Progenitor cell of endocrine pancreas (in vitro differentiated cells): Measurements from ENCODE around the gene NRG2. TPM values are rescaled to one million over a fixed set of nuclear protein-coding genes. Genes with fewer than 3 reads are reported as not detected.

ENCODE experiments used
- DNase-seq: peaks from one replicate; pipeline ENCODE4 v3.0.0; 2021; ENCODE audit warnings: low spot score; ENCODE audit not compliant: unreplicated experiment
- H3K27ac Mint-ChIP-seq: 2 replicates; pipeline ENCODE4 v1.8.0; 2021; ENCODE audit warnings: mild to moderate bottlenecking, moderate library complexity, mixed read lengths
- H3K27me3 Mint-ChIP-seq: 2 replicates; pipeline ENCODE4 v1.8.0; 2021; ENCODE audit warnings: mixed read lengths
- H3K36me3 Mint-ChIP-seq: 2 replicates; pipeline ENCODE4 v1.8.0; 2022; ENCODE audit warnings: mixed read lengths; ENCODE audit not compliant: insufficient read depth
- H3K4me1 Mint-ChIP-seq: 2 replicates; pipeline ENCODE4 v1.8.0; 2021; ENCODE audit warnings: low read depth, mixed read lengths
- H3K4me3 Mint-ChIP-seq: 2 replicates; pipeline ENCODE4 v1.8.0; 2021; ENCODE audit warnings: low read depth, mild to moderate bottlenecking, moderate library complexity, mixed read lengths
- H3K9me3 Mint-ChIP-seq: 2 replicates; pipeline ENCODE4 v1.8.0; 2021; ENCODE audit warnings: low read depth, mixed read lengths
- total RNA-seq: library from RNA; stranded (reverse); gene quantifications from 2 replicates; pipeline ENCODE4 v1.2.1, GENCODE V29; 2021
- TF ChIP-seq, protein P1 (sequence below): fragments of 200-600 bp; sonication (generic); IDR thresholded peaks from one replicate; pipeline ENCODE4 v1.5.0; 2021; ENCODE audit warnings: antibody characterized with exemption, mild to moderate bottlenecking; ENCODE audit not compliant: unreplicated experiment

Gene NRG2
- total RNA-seq, 1 donor from 2014 or later: 5.5 TPM

DNA sequence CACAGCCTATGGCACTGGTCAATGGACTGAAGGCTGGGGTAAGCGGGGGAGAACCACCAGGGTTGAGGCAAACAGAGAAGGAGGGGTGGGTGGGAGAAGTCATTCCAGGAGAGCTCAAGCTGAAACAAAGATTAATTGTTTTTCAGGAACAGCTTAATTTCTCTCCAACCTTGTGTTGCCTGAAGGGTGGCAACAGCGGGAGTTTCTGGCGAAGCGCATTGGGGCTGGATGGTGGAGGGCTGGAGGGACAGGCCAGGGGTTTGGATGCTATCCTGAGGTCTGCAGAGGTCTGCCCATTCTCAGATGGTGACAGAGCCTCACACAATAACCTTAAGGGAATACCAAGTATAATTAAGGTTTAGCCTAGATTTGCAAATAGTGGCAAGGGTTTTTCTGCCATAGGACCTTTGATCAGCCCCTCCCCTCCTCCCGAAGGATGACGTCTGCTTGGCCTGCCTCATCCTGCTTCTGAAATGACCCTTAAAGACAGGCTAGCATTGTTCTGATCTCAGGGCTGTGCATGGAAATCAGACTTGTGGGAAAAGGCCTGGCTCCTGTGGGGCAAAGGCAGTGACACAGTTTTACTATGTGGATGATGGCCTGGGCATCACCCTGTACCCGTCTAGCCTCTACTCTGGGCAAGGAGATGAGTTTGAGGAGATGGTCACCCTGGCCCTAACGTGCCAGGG is 214.7 kb downstream of the NRG2 start:
- Mint-ChIP-seq H3K27ac (no peak overlapping the region), H3K4me3 (no peak overlapping the region), H3K27me3 (peaks cover 74% of the 10 kb centered on the region), H3K4me1 (no peaks in the 10 kb centered on the region), H3K36me3 (no peaks in the 10 kb centered on the region), H3K9me3 (peaks cover 3% of the 10 kb centered on the region)
- TF ChIP-seq, protein P1, sequence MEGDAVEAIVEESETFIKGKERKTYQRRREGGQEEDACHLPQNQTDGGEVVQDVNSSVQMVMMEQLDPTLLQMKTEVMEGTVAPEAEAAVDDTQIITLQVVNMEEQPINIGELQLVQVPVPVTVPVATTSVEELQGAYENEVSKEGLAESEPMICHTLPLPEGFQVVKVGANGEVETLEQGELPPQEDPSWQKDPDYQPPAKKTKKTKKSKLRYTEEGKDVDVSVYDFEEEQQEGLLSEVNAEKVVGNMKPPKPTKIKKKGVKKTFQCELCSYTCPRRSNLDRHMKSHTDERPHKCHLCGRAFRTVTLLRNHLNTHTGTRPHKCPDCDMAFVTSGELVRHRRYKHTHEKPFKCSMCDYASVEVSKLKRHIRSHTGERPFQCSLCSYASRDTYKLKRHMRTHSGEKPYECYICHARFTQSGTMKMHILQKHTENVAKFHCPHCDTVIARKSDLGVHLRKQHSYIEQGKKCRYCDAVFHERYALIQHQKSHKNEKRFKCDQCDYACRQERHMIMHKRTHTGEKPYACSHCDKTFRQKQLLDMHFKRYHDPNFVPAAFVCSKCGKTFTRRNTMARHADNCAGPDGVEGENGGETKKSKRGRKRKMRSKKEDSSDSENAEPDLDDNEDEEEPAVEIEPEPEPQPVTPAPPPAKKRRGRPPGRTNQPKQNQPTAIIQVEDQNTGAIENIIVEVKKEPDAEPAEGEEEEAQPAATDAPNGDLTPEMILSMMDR: no peak
- DNase-seq: no peak

DNA sequence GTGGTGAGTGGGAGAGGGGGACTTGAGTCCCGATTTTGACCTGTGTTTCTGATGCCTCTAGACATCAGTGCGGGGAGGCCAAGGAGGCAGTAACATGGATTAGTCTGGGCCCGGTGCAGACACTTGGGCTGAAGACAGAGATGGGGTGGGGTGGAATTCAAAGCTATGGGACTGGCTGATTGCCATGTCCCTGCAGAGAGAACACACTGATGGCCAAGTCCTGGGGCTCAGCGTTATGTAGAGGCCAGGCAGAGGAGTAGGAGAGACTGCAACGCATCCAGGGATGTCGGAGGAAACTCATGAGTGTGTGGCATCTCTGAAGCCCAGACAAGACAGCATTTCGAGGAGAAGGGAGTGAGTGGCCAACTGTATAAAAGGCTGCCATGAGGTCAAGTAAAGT is 217.4 kb downstream of the NRG2 start:
- TF ChIP-seq, protein P1: no peak
- Mint-ChIP-seq H3K36me3 (no peaks in the 10 kb centered on the region), H3K27ac (no peak overlapping the region), H3K4me1 (no peaks in the 10 kb centered on the region), H3K27me3 (peaks cover 52% of the 10 kb centered on the region), H3K4me3 (no peak overlapping the region), H3K9me3 (peaks cover 3% of the 10 kb centered on the region)
- DNase-seq: no peak

DNA sequence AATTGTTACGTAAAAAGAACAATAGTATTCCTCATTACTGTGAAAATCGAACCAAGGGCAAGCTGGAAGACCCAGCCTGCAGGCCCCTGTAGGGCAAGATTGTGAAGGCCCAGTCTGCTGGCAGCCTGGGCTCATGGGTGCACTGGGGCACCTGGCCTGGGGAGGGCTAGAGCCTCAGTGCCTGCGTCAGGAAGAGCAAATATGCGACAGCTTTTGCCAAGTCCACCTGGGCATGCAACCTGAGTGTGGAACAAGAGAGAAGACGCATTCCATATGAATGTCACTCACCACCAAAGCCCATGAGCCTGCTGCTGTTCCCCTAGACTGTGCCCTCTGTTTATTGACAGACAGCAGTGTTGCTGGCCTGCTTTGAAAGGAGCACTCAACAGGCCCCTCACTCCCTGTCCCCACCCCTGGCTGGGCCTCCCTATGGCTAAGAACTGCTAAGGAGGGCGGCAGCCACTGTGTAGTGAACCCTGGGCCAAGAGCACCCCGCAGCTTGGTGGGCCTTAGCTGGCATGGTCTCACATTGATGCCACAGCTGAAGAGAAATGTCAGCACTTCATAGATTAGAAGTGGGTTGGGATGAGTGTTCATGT is 219.2 kb downstream of the NRG2 start:
- H3K36me3 Mint-ChIP-seq: peaks cover under 1% of the 10 kb centered on the region
- no peaks in the 10 kb centered on the region for H3K4me1 Mint-ChIP-seq
- H3K27me3 Mint-ChIP-seq: peaks cover 53% of the 10 kb centered on the region
- peaks cover 2% of the 10 kb centered on the region for H3K9me3 Mint-ChIP-seq
- DNase-seq: no peak
- TF ChIP-seq, protein P1: no peak
- no peak overlapping the region for H3K27ac Mint-ChIP-seq
- H3K4me3 Mint-ChIP-seq: no peak overlapping the region

DNA sequence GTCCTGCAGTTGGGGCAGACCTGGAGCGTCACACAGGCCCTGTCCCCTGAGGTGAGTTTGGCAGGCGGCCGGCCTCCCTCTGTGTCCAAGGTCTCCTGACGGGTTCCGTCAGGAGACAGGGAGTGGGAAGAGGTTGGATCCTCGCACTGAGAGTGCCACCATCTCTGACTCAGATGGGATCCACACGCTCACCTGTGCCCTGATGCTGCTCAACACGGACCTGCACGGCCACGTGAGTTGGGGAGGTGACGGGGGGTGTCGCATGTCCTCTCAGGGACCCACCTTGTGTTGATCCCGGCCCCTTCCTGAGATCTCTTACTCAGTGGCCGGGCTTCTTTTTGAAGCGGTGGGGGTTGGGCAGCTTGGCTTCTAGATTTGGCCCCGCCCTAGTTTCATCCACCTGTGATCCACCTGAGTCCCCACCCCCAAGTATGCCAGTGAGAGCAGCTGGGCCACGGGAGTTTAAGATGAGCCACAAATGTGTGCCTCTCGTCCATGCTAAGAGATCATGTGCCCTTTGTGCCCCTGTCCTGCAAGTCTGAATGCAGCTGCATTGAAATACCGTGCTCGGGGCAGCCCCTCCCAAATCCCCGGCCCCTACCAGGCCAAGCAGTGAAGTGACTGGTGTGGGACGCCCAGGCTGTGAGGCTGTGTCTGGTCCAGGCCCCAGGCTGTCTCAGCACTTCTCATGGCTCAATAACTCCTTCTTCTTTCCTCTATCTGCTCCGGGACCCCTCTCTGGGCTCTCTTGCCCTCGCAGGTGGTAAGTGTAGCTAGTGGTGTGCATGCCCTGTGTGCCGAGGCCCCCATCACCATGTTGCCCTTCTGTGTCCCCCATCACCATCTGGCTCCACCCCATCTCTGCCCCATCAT is 220.3 kb downstream of the NRG2 start:
- H3K27ac Mint-ChIP-seq: no peak overlapping the region
- DNase-seq: no peak
- no peaks in the 10 kb centered on the region for H3K4me1 Mint-ChIP-seq
- peaks cover 2% of the 10 kb centered on the region for H3K36me3 Mint-ChIP-seq
- TF ChIP-seq, protein P1: no peak
- H3K9me3 Mint-ChIP-seq: peaks cover 6% of the 10 kb centered on the region
- H3K4me3 Mint-ChIP-seq: no peak overlapping the region
- peaks cover 56% of the 10 kb centered on the region for H3K27me3 Mint-ChIP-seq

DNA sequence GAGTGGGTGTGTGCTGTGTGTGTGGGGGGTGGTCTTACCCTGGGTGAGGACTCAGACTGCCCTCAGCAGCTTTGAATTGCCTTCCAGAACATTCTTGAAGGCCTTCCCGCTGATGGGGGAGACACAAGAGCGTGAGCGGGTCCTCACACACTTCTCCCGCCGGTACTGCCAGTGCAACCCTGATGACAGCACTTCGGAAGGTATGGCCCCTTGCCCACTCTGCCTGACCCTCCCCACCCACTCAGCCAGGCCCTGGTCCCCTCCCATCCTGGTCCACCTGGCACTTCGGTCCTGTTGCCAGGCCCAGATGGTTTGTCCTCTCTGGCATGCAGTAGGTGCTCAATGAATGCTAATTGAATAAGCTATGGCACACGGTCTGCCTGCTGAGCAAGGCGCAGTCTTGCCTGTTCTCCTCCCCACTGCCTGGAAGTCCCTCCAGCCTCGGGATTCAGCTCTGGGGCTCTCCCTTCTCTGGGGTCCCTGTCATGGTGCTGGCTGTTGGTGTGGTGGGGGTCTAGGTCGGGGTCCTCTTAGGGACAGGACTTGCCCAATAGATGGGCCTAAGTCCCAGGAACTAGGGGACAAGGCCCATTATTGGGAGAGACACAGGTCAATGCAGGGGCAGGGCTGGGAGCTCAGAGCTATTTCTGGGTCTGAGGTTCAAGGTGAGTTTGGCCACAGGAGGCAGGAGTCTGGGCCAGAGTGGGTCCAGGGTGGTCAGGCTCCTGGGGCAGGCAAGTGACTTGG is 221.1 kb downstream of the NRG2 start:
- H3K9me3 Mint-ChIP-seq: peaks cover 6% of the 10 kb centered on the region
- peaks cover 54% of the 10 kb centered on the region for H3K27me3 Mint-ChIP-seq
- H3K36me3 Mint-ChIP-seq: peaks cover 2% of the 10 kb centered on the region
- TF ChIP-seq, protein P1: no peak
- no peaks in the 10 kb centered on the region for H3K4me1 Mint-ChIP-seq
- no peak overlapping the region for H3K27ac Mint-ChIP-seq
- no peak for DNase-seq
- no peak overlapping the region for H3K4me3 Mint-ChIP-seq
